Type B pancreatic cell (in vitro differentiated cells): ENCODE measurements around the gene BDH1. TPM values are rescaled to one million over a fixed set of nuclear protein-coding genes. Genes with fewer than 3 reads are reported as not detected.
"Not testable (repeated sequence)": the region's sequence is repeated elsewhere in the genome, so short reads cannot be mapped to it uniquely, and the experiment has no call there.

Experiments
- DNase-seq: peaks from one replicate; pipeline ENCODE4 v3.0.0; 2021; ENCODE audit warnings: mixed read lengths; ENCODE audit not compliant: unreplicated experiment; ENCODE audit errors: extremely low spot score
- H3K27ac Mint-ChIP-seq: 2 replicates; pipeline ENCODE4 v1.8.0; 2021; ENCODE audit warnings: mild to moderate bottlenecking, mixed read lengths
- H3K27me3 Mint-ChIP-seq: 2 replicates; pipeline ENCODE4 v1.8.0; 2021; ENCODE audit warnings: mixed read lengths
- H3K36me3 Mint-ChIP-seq: 2 replicates; pipeline ENCODE4 v1.8.0; 2021; ENCODE audit warnings: mixed read lengths
- H3K4me1 Mint-ChIP-seq: one replicate; pipeline ENCODE4 v1.8.0; 2021; ENCODE audit warnings: mixed read lengths; ENCODE audit not compliant: unreplicated experiment
- H3K4me3 Mint-ChIP-seq: 2 replicates; pipeline ENCODE4 v1.8.0; 2021; ENCODE audit warnings: mild to moderate bottlenecking, mixed read lengths
- H3K9me3 Mint-ChIP-seq: 2 replicates; pipeline ENCODE4 v1.8.0; 2021; ENCODE audit warnings: mixed read lengths
- CTCF ChIP-seq: fragments of 200-600 bp; sonication (generic); conservative IDR thresholded peaks from 2 replicates; pipeline ENCODE4 v1.5.0; 2021; ENCODE audit warnings: antibody characterized with exemption, mild to moderate bottlenecking
- total RNA-seq: library from RNA; stranded (reverse); gene quantifications from 2 replicates; pipeline ENCODE4 v1.2.1, GENCODE V29; 2021; ENCODE audit warnings: low replicate concordance

The BDH1 gene
- total RNA-seq, 1 donor from 2014 or later, result 32.0 TPM

- H3K36me3 Mint-ChIP-seq, result no peaks in the 10 kb centered on the region
- H3K27me3 Mint-ChIP-seq, result no peaks in the 10 kb centered on the region
- H3K9me3 Mint-ChIP-seq, result no peaks in the 10 kb centered on the region
- TF ChIP-seq CTCF, result no peak
- peak overlapping the region; percentile 85 for H3K27ac Mint-ChIP-seq
- H3K4me1 Mint-ChIP-seq, result peaks cover 30% of the 10 kb centered on the region
- DNase-seq, result no peak
- H3K4me3 Mint-ChIP-seq, result peak overlapping the region; percentile 73
These were observed 33.5 kb downstream of the BDH1 start for GRCh38 chr3:197522183-197522715.

GRCh38 chr3:197521277-197522182, 34.2 kb downstream of the BDH1 start:
- Mint-ChIP-seq H3K36me3 (peaks cover 2% of the 10 kb centered on the region), H3K4me1 (peaks cover 32% of the 10 kb centered on the region), H3K27me3 (no peaks in the 10 kb centered on the region), H3K4me3 (peak overlapping the region; percentile 73), H3K9me3 (no peaks in the 10 kb centered on the region), H3K27ac (peak overlapping the region; percentile 85)
- no peak for DNase-seq
- no peak for TF ChIP-seq CTCF

- no peaks in the 10 kb centered on the region for H3K27me3 Mint-ChIP-seq
- no peak for DNase-seq
These were observed 35.2 kb downstream of the BDH1 start for GRCh38 chr3:197520311-197521276.

GRCh38 chr3:197519801-197520211, 36.0 kb downstream of the BDH1 start:
- DNase-seq, result no peak
- no peaks in the 10 kb centered on the region for H3K27me3 Mint-ChIP-seq
- H3K4me1 Mint-ChIP-seq, result peaks cover 44% of the 10 kb centered on the region
- H3K4me3 Mint-ChIP-seq, result no peak overlapping the region
- H3K27ac Mint-ChIP-seq, result no peak overlapping the region
- no peaks in the 10 kb centered on the region for H3K9me3 Mint-ChIP-seq
- peak; percentile 21 for TF ChIP-seq CTCF
- peaks cover 6% of the 10 kb centered on the region for H3K36me3 Mint-ChIP-seq

More at GRCh38 chr3:197520311-197521276, 35.2 kb downstream of the BDH1 start:
- peaks cover 6% of the 10 kb centered on the region for H3K36me3 Mint-ChIP-seq
- no peaks in the 10 kb centered on the region for H3K9me3 Mint-ChIP-seq
- peak overlapping the region; percentile 85 for H3K27ac Mint-ChIP-seq
- H3K4me1 Mint-ChIP-seq, result peaks cover 38% of the 10 kb centered on the region
- H3K4me3 Mint-ChIP-seq, result peak overlapping the region; percentile 73
- TF ChIP-seq CTCF, result no peak

GRCh38 chr3:197518881-197519421, 36.8 kb downstream of the BDH1 start:
- peaks cover 6% of the 10 kb centered on the region for H3K36me3 Mint-ChIP-seq
- H3K4me1 Mint-ChIP-seq, result peaks cover 49% of the 10 kb centered on the region
- H3K9me3 Mint-ChIP-seq, result no peaks in the 10 kb centered on the region
- H3K27me3 Mint-ChIP-seq, result no peaks in the 10 kb centered on the region
- TF ChIP-seq CTCF, result no peak
- DNase-seq, result no peak
- H3K4me3 Mint-ChIP-seq, result no peak overlapping the region
- H3K27ac Mint-ChIP-seq, result no peak overlapping the region

GRCh38 chr3:197517922-197518683, 37.7 kb downstream of the BDH1 start:
- DNase-seq, H3K27ac Mint-ChIP-seq, H3K27me3 Mint-ChIP-seq, H3K4me3 Mint-ChIP-seq, H3K9me3 Mint-ChIP-seq, H3K36me3 Mint-ChIP-seq: not testable (repeated sequence)
- H3K4me1 Mint-ChIP-seq, result peaks cover 49% of the 10 kb centered on the region

- H3K36me3 Mint-ChIP-seq, DNase-seq, H3K4me3 Mint-ChIP-seq, H3K9me3 Mint-ChIP-seq, H3K27me3 Mint-ChIP-seq: not testable (repeated sequence)
- Mint-ChIP-seq H3K4me1 (peaks cover 42% of the 10 kb centered on the region), H3K27ac (peak overlapping the region; percentile 85)
These were observed 38.7 kb downstream of the BDH1 start for GRCh38 chr3:197516890-197517606.
